H9 (cell line): ENCODE measurements around the gene POLD1. TPM values are rescaled to one million over a fixed set of nuclear protein-coding genes. Genes with fewer than 3 reads are reported as not detected.
A peak's percentile ranks its signal among the peaks of the same experiment; 100 is the strongest.

Source experiments
- DNase-seq: peaks from one replicate; pipeline ENCODE4 v3.0.0-alpha.2; 2017
- H2AFZ ChIP-seq: one replicate; pipeline ENCODE4 v1.6.1; 2013; ENCODE audit warnings: mild to moderate bottlenecking, low read length, control low read depth, moderate library complexity
- H2AK5ac ChIP-seq: 2 replicates; pipeline ENCODE4 v1.6.1; 2013; ENCODE audit warnings: low read length, control low read depth, mixed read lengths; ENCODE audit not compliant: insufficient read length
- H2BK120ac ChIP-seq: one replicate; pipeline ENCODE4 v1.6.1; 2013; ENCODE audit warnings: low read depth, mild to moderate bottlenecking, low read length, control low read depth, inconsistent platforms; ENCODE audit not compliant: poor library complexity, severe bottlenecking
- H2BK12ac ChIP-seq: 2 replicates; pipeline ENCODE4 v1.6.1; 2013; ENCODE audit warnings: low read length, control low read depth, mixed read lengths, low read depth; ENCODE audit not compliant: insufficient read length
- H2BK15ac ChIP-seq: 2 replicates; pipeline ENCODE4 v1.6.1; 2013; ENCODE audit warnings: low read depth, low read length, control low read depth
- H2BK20ac ChIP-seq: one replicate; pipeline ENCODE4 v1.6.1; 2013; ENCODE audit warnings: low read depth, mild to moderate bottlenecking, low read length, control low read depth, inconsistent platforms; ENCODE audit not compliant: poor library complexity, severe bottlenecking
- H2BK5ac ChIP-seq: 2 replicates; pipeline ENCODE4 v1.6.1; 2013; ENCODE audit warnings: low read length, control low read depth, mixed read lengths; ENCODE audit not compliant: insufficient read length
- H3K14ac ChIP-seq: 2 replicates; pipeline ENCODE4 v1.6.1; 2013; ENCODE audit warnings: low read length, control low read depth; ENCODE audit not compliant: insufficient read depth
- H3K18ac ChIP-seq: 2 replicates; pipeline ENCODE4 v1.6.1; 2013; ENCODE audit warnings: low read depth, mild to moderate bottlenecking, mixed read lengths, low read length, control low read depth; ENCODE audit not compliant: insufficient read length
- H3K23ac ChIP-seq: 2 replicates; pipeline ENCODE4 v1.6.1; 2013; ENCODE audit warnings: low read length, control low read depth, mixed read lengths, low read depth; ENCODE audit not compliant: insufficient read length
- H3K23me2 ChIP-seq: 2 replicates; pipeline ENCODE4 v1.6.1; 2013; ENCODE audit warnings: low read depth, mild to moderate bottlenecking, mixed read lengths, low read length, control low read depth; ENCODE audit not compliant: insufficient read length, poor library complexity, severe bottlenecking
- H3K27ac ChIP-seq: 2 replicates; pipeline ENCODE4 v1.5.1; 2013; ENCODE audit warnings: low read length, control low read depth, mixed read lengths, low read depth; ENCODE audit not compliant: insufficient read length
- H3K27me3 ChIP-seq: 2 replicates; pipeline ENCODE4 v1.6.1; 2013; ENCODE audit warnings: low read length, control low read depth, inconsistent platforms; ENCODE audit not compliant: insufficient read depth
- H3K4ac ChIP-seq: 2 replicates; pipeline ENCODE4 v1.6.1; 2013; ENCODE audit warnings: low read depth, mild to moderate bottlenecking, control low read depth, inconsistent platforms, low read length, moderate library complexity
- H3K4me1 ChIP-seq: 2 replicates; pipeline ENCODE4 v1.6.1; 2013; ENCODE audit warnings: low read length, control low read depth, inconsistent platforms; ENCODE audit not compliant: insufficient read depth
- H3K4me2 ChIP-seq: 2 replicates; pipeline ENCODE4 v1.6.1; 2013; ENCODE audit warnings: low read length, control low read depth, mixed read lengths; ENCODE audit not compliant: insufficient read length, insufficient read depth
- H3K56ac ChIP-seq: 2 replicates; pipeline ENCODE4 v1.6.1; 2013; ENCODE audit warnings: low read depth, mild to moderate bottlenecking, mixed read lengths, low read length, control low read depth; ENCODE audit not compliant: insufficient read length
- H3K79me1 ChIP-seq: 2 replicates; pipeline ENCODE4 v1.6.1; 2013; ENCODE audit warnings: low read depth, mild to moderate bottlenecking, moderate library complexity, low read length, control low read depth, inconsistent platforms; ENCODE audit not compliant: insufficient read depth, poor library complexity, severe bottlenecking
- H3K79me2 ChIP-seq: 2 replicates; pipeline ENCODE4 v1.6.1; 2013; ENCODE audit warnings: low read length, control low read depth, inconsistent platforms; ENCODE audit not compliant: insufficient read depth
- H3K9ac ChIP-seq: 2 replicates; pipeline ENCODE4 v1.6.1; 2013; ENCODE audit warnings: low read length, control low read depth, mixed read lengths; ENCODE audit not compliant: insufficient read length; ENCODE audit errors: extremely low read depth
- H3K9me3 ChIP-seq: one replicate; pipeline ENCODE4 v1.6.1; 2013; ENCODE audit warnings: low read depth, low read length, inconsistent platforms; ENCODE audit not compliant: control insufficient read depth
- H3T11ph ChIP-seq: one replicate; pipeline ENCODE4 v1.6.1; 2013; ENCODE audit warnings: mild to moderate bottlenecking, low read length, control low read depth, inconsistent platforms
- H4K20me1 ChIP-seq: one replicate; pipeline ENCODE4 v1.6.1; 2013; ENCODE audit not compliant: control insufficient read depth, insufficient read length, insufficient read depth
- H4K5ac ChIP-seq: 2 replicates; pipeline ENCODE4 v1.6.1; 2013; ENCODE audit warnings: low read depth, mild to moderate bottlenecking, mixed read lengths, low read length, control low read depth; ENCODE audit not compliant: insufficient read length
- H4K8ac ChIP-seq: replicated peaks from 2 replicates; pipeline ENCODE4 v1.6.1; 2013; ENCODE audit warnings: low read length, control low read depth, mixed read lengths, low read depth; ENCODE audit not compliant: insufficient read length
- H4K91ac ChIP-seq: 2 replicates; pipeline ENCODE4 v1.6.1; 2013; ENCODE audit warnings: low read depth, mild to moderate bottlenecking, moderate library complexity, mixed read lengths, low read length, control low read depth; ENCODE audit not compliant: insufficient read length
- H3K27ac Mint-ChIP-seq, 3 experiments: 2 replicates in 2 of 3; 3 replicates in 1 of 3; pipeline ENCODE4 v1.8.0; 2020 to 2021; ENCODE audit warnings: mixed read lengths in 3 of 3, mild to moderate bottlenecking in 1 of 3, moderate library complexity in 1 of 3
- H3K27me3 Mint-ChIP-seq: 2 replicates; pipeline ENCODE4 v1.8.0; 2021; ENCODE audit warnings: low read depth, mild to moderate bottlenecking, moderate library complexity, mixed read lengths
- H3K36me3 Mint-ChIP-seq, 3 experiments: 2 replicates in 2 of 3; 3 replicates in 1 of 3; pipeline ENCODE4 v1.8.0; 2020 to 2021; ENCODE audit warnings: low read depth in 3 of 3, mixed read lengths in 3 of 3; ENCODE audit not compliant: insufficient read depth in 1 of 3
- H3K4me1 Mint-ChIP-seq, 2 experiments: 2 replicates each; pipeline ENCODE4 v1.8.0; 2020; ENCODE audit warnings: mixed read lengths in 2 of 2
- H3K4me3 Mint-ChIP-seq, 2 experiments: 2 replicates in 1 of 2; 3 replicates in 1 of 2; pipeline ENCODE4 v1.8.0; 2020 to 2021; ENCODE audit warnings: mild to moderate bottlenecking in 2 of 2, mixed read lengths in 2 of 2, moderate library complexity in 1 of 2
- H3K9me3 Mint-ChIP-seq, 2 experiments: 2 replicates in 1 of 2; 3 replicates in 1 of 2; pipeline ENCODE4 v1.8.0; 2020; ENCODE audit warnings: mild to moderate bottlenecking in 2 of 2, mixed read lengths in 2 of 2, moderate library complexity in 1 of 2
- CTCF ChIP-seq: fragments of 200-600 bp; sonication (generic); conservative IDR thresholded peaks from 3 replicates; pipeline ENCODE4 v1.8.0; 2021; ENCODE audit warnings: antibody characterized with exemption, mild to moderate bottlenecking
- WGBS: extraction: QIAGEN DNeasy Blood & Tissue Kit; methylation state at CpG from one replicate; pipeline ENCODE4 v1.1.7; 2013; ENCODE audit warnings: missing lambda C conversion rate, low lambda C conversion rate, mixed read lengths; ENCODE audit not compliant: insufficient read length; ENCODE audit errors: extremely low coverage; 5-methylcytosine and 5-hydroxymethylcytosine counted together
- total RNA-seq: library from RNA; stranded (reverse); gene quantifications from 2 replicates; pipeline ENCODE4 v1.2.1, GENCODE V29; 2021

POLD1 gene
- total RNA-seq, 1 experiment from 2014 or later = 165 TPM

DNA sequence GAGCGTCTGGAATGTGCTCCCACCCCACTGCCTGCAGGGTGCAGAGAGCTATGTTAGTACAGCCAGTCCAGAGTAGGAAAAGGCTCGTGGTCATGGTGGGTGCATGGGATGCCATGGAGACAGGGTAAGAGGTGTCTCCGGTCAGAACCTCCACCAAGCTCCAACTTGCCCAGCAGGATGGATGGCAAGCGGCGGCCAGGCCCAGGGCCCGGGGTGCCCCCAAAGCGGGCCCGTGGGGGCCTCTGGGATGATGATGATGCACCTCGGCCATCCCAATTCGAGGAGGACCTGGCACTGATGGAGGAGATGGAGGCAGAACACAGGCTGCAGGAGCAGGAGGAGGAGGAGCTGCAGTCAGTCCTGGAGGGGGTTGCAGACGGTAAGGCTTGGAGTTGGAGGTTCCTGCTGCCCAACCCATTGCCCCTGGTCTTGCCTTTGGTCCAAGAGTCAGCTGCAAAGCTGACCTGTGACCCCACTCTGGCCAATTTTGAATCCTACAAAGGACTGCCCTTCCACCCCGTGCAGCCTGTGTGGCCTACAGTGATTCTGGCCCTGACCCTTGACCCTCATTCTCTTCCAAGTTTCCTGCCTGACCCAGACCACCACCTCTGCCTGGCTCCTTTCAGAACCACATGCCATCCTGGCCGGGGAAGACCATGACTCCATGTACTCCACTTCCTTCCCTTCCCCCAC, 14.7 kb downstream of the POLD1 start:
- no peaks in the 10 kb centered on the region for H3K79me1 ChIP-seq
- DNase-seq = no peak
- H2AK5ac ChIP-seq = no peak overlapping the region
- H3K14ac ChIP-seq = no peak overlapping the region
- H3K27me3 ChIP-seq = no peaks in the 10 kb centered on the region
- H3K4ac ChIP-seq = no peak overlapping the region
- H3K9ac ChIP-seq = no peak overlapping the region
- no peak overlapping the region for H2BK120ac ChIP-seq
- no peak overlapping the region for H2BK5ac ChIP-seq
- H3K9me3 ChIP-seq = no peaks in the 10 kb centered on the region
- no peak for TF ChIP-seq CTCF
- H2AFZ ChIP-seq = no peak overlapping the region
- no peak overlapping the region for H3K4me2 ChIP-seq
- no peak overlapping the region for H3K56ac ChIP-seq
- H3K4me1 ChIP-seq = no peaks in the 10 kb centered on the region
- H2BK20ac ChIP-seq = no peak overlapping the region
- no peak overlapping the region for H2BK12ac ChIP-seq
- Mint-ChIP-seq H3K27ac (peak overlapping the region in 2 of 3 experiments; percentile 30 to 83; a peak in 2 of 7 replicates), H3K9me3 (no peaks in the 10 kb centered on the region), H3K27me3 (no peaks in the 10 kb centered on the region), H3K4me3 (no peak overlapping the region), H3K36me3 (peaks cover 23 to 47% (median 38%) of the 10 kb centered on the region in 3 experiments), H3K4me1 (no peaks in the 10 kb centered on the region)
- H4K5ac ChIP-seq = no peak overlapping the region
- no peaks in the 10 kb centered on the region for H3K23me2 ChIP-seq
- no peak overlapping the region for H4K8ac ChIP-seq
- no peak overlapping the region for H3T11ph ChIP-seq
- no peak overlapping the region for H3K23ac ChIP-seq
- H4K20me1 ChIP-seq = no peaks in the 10 kb centered on the region
- no peak overlapping the region for H2BK15ac ChIP-seq
- WGBS = no CpG with 5 or more reads among the region's 13 CpGs
- H3K18ac ChIP-seq = no peak overlapping the region
- H3K79me2 ChIP-seq = peaks cover 2% of the 10 kb centered on the region; the same call in 1 of the 2 replicates
- no peak overlapping the region for H3K27ac ChIP-seq
- no peak overlapping the region for H4K91ac ChIP-seq
